HG03066 (cell line): ENCODE measurements around the gene TMEM253.
A peak's percentile ranks its signal among the peaks of the same experiment; 100 is the strongest.

Experiments used
- ATAC-seq: cut with Tn5 transposase; IDR thresholded peaks from one replicate; pipeline ENCODE4 v1.9.1; 2021; ENCODE audit warnings: low read depth; ENCODE audit not compliant: unreplicated experiment

Gene TMEM253

DNA sequence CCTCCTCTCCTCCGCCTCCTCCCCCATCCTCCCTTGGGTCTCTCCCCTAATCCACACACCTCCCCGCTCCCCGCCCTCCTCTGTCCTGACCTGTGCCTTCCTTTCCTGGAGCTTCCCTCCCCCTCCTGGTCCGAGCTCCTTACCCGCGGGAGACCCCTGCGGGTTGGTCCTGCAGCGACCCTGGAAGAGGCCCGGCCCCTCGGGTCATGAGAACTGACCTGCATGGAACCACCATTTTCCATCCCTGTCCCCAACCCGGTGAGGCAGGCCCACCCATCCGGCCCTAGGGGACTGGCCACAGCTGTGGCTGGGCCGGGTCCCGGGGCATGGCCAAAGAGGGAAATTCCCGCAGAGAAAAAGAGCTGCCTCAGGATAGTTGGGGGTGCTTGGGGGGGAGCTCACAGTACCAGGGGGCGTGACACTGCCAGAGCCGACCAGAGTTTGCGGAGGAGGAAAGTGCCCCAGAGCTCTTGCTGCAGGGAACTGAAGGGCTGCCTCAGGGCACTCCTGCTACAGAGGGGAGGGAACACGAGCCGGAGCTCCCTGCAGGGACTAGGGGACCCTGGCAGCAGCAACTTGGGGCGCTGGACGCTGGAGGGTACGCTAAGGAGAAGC is 30.1 kb upstream of the TMEM253 start:
- ATAC-seq = peak; percentile 9

- ATAC-seq = peak; percentile 64
Measured at GRCh38 chr14:21071225-21072030, 29.4 kb upstream of the TMEM253 start.

DNA sequence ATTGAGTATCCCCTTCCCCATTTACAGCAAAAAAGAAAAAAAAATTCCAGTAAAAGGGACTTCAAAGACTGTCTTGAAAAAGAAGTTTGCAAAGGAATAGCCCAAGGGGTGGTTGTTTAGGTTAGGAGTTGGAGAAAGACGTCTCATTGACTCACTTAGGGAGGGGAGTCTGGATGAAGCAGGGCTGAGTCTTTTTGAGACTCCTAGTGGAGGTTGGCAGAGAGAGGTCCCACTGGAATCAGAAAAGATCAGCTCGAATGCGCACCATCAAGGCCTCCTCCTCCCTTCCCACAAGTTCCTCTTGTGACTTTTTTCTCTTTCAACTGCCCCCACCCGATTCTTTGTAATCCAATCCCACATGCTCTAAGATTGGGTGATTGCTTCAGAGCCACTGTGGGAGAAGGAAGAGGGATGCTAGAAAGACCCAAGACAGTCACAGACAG is 28.8 kb upstream of the TMEM253 start:
- no peak for ATAC-seq

DNA sequence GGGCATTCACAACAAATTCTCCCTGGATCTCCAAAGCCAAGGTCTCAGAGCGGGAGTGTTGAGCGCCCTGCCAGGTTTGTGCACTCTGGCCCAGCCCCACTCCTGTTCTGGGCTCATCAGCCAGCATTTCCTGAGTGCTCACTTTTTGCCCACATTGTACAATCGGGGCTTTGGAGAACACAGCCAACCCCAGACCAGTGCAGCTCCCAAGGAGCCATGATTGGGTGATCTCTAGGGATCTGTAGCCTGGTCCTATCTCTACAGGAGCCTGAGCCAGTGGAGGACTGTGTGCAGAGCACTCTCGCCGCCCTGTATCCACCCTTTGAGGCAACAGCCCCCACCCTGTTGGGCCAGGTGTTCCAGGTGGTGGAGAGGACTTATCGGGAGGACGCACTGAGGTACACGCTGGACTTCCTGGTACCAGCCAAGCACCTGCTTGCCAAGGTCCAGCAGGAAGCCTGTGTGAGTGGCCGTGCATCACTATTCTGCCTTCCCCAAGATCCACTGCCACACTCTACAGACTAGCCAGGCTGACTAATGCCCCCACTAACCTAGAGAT is 28.0 kb upstream of the TMEM253 start:
- no peak for ATAC-seq

GRCh38 chr14:21073921-21074320 is 26.9 kb upstream of the TMEM253 start:
- no peak for ATAC-seq

GRCh38 chr14:21074398-21075272 is 26.2 kb upstream of the TMEM253 start:
- no peak for ATAC-seq

DNA sequence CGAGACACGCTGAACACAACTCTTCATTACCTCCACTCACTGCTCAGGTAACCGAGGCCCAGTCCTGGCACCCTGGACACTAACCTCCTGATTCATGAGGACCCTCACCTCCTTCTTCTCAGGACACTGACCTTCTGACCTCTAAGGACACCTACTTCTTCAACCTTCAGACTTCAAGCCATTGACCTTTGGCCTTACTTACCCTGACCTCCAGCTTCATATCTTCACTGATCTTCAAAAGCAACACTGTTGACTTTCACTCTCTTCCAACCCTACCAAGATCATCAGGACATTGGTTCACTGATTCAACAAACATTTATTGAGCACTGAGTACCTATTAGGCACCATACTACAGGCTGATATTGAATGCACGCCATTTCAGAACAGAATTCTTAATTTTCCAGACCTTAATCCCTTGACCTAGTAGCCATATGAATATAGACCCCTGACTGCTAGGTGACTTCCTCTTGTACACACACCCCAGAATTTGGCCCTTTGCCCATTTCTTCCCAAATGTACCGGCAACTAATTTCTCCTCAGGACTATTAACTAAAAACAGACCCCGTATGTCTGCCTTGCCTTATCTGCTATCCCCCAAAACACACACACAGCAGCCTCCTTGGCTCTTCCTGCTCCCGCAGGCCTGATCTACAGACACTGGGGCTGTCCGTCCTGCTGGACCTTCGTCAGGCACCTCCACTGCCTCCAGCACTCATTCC is 25.0 kb upstream of the TMEM253 start:
- no peak for ATAC-seq

DNA sequence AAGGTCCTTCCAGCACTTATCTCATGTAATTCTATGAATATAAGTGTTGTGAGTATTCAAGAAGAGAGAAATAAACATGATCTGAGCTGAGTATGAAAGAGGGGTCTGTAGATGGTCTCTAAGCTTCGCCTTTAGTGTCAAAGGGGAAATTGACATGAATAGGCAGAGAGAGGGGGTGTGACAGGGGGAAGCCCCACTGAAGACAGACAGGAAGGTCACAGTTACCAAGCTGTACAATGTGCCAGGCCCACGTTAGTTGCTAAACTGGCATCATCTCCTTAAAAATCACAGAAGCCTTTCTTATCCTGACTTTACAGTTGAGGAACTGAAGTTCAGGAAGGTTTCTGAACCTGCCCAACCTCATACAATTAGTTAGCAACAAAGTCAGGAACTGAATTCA is 23.2 kb upstream of the TMEM253 start:
- no peak for ATAC-seq

DNA sequence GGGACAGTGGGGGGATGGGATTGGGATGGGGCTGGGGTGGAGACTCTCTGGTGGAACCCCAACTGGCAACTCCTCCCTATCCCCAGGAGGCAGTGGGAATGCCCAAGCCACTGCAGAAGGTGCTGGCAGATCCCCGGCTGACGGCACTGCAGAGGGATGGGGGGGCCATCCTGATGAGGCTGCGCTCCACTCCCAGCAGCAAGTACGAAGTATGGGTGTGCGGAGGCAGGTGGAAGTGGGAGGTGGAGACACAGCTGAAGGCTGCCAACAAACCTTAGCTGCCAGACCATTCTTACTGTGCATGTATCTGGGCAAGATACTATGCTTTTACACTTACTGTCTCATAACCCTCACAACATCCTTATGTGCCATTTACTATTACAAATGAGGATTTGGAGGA is 22.6 kb upstream of the TMEM253 start:
- no peak for ATAC-seq

DNA sequence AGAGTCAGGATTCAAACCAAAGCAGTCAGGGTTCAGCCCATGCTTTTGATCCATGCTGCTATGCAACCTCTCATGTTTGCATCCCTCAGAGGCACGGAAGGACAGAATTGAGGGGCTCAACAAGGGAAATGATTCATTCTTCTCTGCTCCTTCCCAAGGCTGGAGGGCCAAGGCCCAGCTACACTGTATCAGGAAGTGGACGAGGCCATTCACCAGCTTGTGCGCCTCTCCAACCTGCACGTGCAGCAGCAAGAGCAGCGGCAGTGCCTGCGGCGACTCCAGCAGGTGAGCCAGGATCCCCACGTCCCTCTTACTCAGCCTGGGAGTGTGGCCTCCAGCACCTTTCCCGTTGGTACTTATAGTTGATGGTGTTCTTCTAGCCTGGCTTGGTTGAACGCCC is 22.1 kb upstream of the TMEM253 start:
- no peak for ATAC-seq

DNA sequence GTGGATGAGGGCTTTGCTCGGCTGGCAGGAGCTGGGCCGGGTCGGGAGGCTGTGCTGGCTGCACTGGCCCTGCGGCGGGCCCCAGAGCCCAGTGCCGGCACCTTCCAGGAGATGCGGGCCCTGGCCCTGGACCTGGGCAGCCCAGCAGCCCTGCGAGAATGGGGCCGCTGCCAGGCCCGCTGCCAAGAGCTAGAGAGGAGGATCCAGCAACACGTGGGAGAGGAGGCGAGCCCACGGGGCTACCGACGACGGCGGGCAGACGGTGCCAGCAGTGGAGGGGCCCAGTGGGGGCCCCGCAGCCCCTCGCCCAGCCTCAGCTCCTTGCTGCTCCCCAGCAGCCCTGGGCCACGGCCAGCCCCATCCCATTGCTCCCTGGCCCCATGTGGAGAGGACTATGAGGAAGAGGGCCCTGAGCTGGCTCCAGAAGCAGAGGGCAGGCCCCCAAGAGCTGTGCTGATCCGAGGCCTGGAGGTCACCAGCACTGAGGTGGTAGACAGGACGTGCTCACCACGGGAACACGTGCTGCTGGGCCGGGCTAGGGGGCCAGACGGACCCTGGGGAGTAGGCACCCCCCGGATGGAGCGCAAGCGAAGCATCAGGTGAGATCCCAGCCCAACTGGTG is 19.2 kb upstream of the TMEM253 start:
- ATAC-seq = no peak

DNA sequence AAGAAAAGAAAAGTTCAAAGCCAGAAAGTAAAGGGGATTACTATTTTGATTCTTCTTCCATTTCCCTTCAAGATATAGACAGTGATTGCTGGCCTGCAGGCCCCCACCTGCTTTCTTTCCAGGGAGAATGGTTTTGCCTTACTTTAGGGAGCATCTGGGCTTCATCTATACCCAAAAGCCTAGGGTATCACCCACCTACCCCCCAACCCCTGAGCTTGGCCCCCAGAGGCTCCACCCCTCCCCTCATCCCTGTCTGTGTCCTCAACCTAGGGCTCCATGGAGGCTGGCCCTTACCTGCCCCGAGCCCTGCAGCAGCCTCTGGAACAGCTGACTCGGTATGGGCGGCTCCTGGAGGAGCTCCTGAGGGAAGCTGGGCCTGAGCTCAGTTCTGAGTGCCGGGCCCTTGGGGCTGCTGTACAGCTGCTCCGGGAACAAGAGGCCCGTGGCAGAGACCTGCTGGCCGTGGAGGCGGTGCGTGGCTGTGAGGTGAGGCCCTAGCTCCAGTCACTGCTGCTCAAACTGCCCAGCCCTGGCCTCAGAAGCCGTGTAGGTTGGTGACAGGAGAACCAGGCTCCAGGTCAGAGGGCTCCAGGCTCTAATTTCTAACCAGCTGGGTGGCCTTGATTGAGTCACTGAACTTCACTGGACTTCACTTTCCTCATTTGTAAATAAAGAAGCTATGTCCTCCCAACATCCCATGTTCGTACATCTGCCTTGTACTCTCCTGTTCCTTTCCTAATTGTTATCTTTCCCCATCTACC is 17.1 kb upstream of the TMEM253 start:
- ATAC-seq = no peak

DNA sequence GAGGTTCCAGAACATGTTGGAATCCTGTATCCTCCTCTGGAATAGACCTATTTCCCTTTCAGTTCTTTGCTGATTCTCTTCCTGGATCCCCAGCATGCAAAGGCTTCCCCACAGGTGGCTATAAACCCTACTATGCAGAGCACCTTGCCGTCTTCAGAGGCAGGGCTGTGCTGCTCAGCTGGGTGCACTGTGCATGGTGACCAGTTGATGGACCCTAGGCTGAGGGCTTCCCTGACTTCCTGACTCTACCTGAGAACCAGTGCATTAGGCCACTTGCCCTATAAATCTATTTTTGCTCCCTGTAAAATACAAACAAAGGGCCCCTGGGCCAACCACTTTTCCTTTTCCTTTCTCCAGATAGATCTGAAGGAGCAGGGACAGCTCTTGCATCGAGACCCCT is 16.5 kb upstream of the TMEM253 start:
- no peak for ATAC-seq

DNA sequence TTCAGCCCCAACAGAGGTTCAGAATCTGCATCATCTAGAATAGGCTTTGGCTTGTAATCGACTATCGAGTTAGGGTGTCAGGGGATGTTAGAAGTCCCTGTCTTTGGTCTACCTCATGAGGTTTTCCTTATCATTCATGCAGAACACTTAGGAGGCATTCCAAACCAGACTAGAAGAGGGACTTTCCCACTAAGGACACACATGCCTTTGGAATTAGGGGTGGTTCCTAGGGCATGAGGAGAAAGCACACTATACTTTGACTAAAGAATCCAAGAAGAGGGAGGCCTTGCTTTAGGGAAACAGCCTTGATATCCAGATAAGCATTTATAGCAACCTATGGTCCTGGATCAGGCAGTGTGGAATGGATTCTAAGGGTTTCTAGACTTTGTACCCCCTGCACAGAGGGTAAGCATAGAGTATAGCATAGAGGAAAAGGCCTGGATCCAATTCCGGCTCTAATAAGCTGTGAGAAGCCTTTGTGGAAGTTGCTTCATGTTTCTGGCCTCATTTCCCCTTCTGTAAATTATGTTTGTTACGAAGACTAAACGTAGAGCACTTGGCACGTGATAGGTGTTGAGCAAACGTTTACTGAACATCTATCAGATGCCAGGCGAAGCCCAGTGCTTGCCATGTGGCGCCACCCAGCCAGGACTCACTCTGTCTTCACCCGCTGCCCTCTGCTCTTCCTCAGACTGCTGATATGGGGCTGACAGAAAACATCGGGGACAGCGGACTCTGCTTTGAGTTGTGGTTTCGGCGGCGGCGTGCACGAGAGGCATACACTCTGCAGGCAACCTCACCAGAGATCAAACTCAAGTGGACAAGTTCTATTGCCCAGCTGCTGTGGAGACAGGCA is 15.6 kb upstream of the TMEM253 start:
- ATAC-seq = no peak

DNA sequence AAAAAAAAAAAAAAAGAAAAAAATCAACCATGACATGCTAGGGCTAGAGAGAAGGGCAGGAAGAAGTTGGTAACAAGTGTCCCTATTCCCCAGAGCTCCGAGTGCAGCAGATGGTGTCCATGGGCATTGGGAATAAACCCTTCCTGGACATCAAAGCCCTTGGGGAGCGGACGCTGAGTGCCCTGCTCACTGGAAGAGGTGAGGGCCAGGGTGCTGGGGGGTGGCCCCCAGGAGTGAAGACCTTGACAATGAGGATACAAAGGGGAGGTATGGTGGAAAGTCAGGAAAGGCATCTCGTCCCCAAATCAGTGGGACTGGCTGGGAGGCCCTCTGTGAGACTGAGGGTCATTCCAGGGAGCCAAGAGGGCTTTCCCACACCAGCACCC is 14.0 kb upstream of the TMEM253 start:
- ATAC-seq = no peak

GRCh38 chr14:21087294-21088091 is 13.4 kb upstream of the TMEM253 start:
- no peak for ATAC-seq

DNA sequence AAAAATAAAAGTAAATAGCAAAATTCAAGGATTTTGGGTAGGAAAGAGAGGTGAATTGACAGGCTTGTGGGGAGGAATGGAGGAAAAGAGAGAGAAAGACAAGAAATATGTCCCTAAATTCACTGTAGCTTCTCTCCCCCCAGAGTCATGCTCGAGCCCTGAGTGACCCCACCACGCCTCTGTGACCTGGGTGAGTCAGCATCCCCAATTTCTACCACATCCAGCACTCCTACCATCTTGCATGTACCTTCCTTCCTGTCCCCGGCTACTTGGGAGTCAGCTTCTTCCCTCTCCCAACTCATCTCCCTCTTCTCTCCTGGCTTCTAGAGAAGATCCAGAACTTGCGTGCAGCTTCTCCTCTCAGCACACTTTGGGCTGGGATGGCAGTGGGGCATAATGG is 12.2 kb upstream of the TMEM253 start:
- no peak for ATAC-seq

DNA sequence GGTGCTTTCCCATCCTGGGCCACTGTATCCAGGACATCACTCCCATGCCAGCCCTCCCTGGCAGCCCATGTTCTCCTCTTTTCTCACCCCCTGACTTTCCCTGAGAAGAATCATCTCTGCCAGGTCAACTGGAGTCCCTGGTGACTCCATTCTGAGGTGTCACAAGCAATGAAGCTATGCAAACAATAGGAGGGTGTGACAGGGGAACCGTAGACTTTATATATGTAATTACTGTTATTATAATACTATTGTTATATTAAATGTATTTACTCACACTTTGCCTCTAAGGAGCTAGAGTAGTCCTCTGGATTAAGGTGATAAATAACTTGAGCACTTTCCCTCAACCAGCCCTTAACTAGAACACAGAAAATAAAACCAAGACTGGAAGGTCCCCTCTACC is 11.6 kb upstream of the TMEM253 start:
- ATAC-seq = no peak
